ENCODE results near the gene PICALM. TPM values are rescaled to one million over a fixed set of nuclear protein-coding genes. Genes with fewer than 3 reads are reported as not detected.

The PICALM gene
- total and polyA plus RNA-seq, 9 of the 15 experiments (the other 6 are each of a cell fraction or from before 2014, with no cell fraction given) = 41.3 to 990 (median 309) TPM

DNA sequence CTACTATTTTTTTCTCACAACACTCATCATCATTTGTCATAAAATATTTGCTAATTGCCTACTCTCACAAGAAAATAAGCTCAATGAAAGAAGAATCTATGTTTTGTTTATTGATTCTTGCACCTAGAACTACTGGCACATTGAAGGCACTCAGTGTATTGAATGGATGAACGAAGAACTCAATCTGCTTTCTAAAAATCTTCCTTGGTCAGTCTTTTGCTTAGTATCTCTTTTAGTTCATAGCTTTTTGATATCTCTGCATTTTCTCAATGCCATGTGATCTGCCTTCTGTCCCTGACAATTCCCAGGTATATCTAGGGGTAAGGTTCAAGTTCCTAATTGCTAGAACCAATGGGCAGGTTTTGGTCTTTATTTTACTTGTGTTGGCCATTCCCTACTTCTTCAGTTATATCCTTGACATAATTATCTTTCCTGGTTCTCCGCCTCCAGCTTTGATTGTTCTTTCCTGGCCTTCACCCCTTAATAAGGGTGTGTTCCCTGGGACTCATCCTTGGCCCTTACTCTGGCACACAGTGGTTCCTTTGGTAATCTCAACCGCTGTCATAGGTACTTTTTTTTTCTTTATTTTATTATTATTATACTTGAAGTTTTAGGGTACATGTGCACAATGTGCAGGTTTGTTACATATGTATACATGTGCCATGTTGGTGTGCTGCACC lies 117.3 kb downstream of the PICALM start (continued):
- TF ChIP-seq, protein P1, sequence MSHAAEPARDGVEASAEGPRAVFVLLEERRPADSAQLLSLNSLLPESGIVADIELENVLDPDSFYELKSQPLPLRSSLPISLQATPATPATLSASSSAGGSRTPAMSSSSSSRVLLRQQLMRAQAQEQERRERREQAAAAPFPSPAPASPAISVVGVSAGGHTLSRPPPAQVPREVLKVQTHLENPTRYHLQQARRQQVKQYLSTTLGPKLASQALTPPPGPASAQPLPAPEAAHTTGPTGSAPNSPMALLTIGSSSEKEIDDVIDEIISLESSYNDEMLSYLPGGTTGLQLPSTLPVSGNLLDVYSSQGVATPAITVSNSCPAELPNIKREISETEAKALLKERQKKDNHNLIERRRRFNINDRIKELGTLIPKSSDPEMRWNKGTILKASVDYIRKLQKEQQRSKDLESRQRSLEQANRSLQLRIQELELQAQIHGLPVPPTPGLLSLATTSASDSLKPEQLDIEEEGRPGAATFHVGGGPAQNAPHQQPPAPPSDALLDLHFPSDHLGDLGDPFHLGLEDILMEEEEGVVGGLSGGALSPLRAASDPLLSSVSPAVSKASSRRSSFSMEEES (CRISPR knock-in tag; IDR thresholded peaks at IDR 0.05) = no peak
- TF ChIP-seq VEZF1 (CRISPR knock-in tag; IDR thresholded peaks at IDR 0.05) (no peak), SMARCC2 (IDR thresholded peaks at IDR 0.05; ENCODE audit: low read depth) (no peak), HBP1 (CRISPR knock-in tag; IDR thresholded peaks at IDR 0.05) (peak; percentile 16; the same call in 1 of the 2 replicates), ZNF121 (CRISPR knock-in tag; conservative IDR thresholded peaks at IDR 0.05) (no peak), NFE2 (IDR thresholded peaks at IDR 0.05; ENCODE audit: low read depth) (no peak), ELF1 (tag; IDR thresholded peaks at IDR 0.05) (no peak), SLC30A9 (CRISPR knock-in tag; IDR thresholded peaks at IDR 0.05) (no peak), YY1 (IDR thresholded peaks at IDR 0.05; ENCODE audit: borderline replicate concordance in 1 of 3, control insufficient read depth in 1 of 3, extremely low read depth in 1 of 3, insufficient read depth in 3 of 3, insufficient read length in 1 of 3, insufficient replicate concordance in 2 of 3, low read depth in 1 of 3, low read length in 2 of 3) (no peak), SUPT5H (IDR thresholded peaks at IDR 0.05) (peak; percentile 64; the same call in 1 of the 2 replicates), ZNF764 (CRISPR knock-in tag; IDR thresholded peaks at IDR 0.05; ENCODE audit: low read depth) (no peak), GMEB1 (CRISPR knock-in tag; IDR thresholded peaks at IDR 0.05) (no peak), BRF1 (IDR thresholded peaks at IDR 0.05; ENCODE audit: borderline replicate concordance, extremely low read depth, insufficient read length) (no peak), U2AF2 (optimal IDR thresholded peaks at IDR 0.05; ENCODE audit: low read depth, low read length) (no peak), MCM2 (IDR thresholded peaks at IDR 0.05; ENCODE audit: low read depth) (no peak), GATAD2A (IDR thresholded peaks at IDR 0.05) (no peak), MCM5 (IDR thresholded peaks at IDR 0.05; ENCODE audit: low read depth) (no peak), RCOR1 (IDR thresholded peaks at IDR 0.05; ENCODE audit: borderline replicate concordance in 1 of 2, low read depth in 2 of 2, low read length in 2 of 2) (no peak), PHTF2 (CRISPR knock-in tag; IDR thresholded peaks at IDR 0.05) (no peak), MECOM (CRISPR knock-in tag; IDR thresholded peaks at IDR 0.05) (no peak), LEF1 (IDR thresholded peaks at IDR 0.05) (no peak), JUNB (CRISPR knock-in tag; conservative IDR thresholded peaks at IDR 0.05) (no peak), ZNF263 (CRISPR knock-in tag; IDR thresholded peaks at IDR 0.05; ENCODE audit: borderline replicate concordance) (no peak), NCOR1 (IDR thresholded peaks at IDR 0.05) (no peak)

Data from K562 (cell line).